Pancreas (tissue), 10 donors: Measurements from ENCODE around the gene NGDN. TPM values are rescaled to one million over a fixed set of nuclear protein-coding genes. Genes with fewer than 3 reads are reported as not detected.

Experiments
- ATAC-seq, 4 donors: fragments of 200-7000 bp; cut with Tn5 transposase; one replicate each; pipeline versions ENCODE4 v1.8.0 to v1.9.1; 2020; ENCODE audit warnings: mild to moderate bottlenecking in 4 of 4, moderate library complexity in 4 of 4
- DNase-seq, 6 donors: peaks; one replicate each; pipeline ENCODE4 v3.0.0-alpha.2; 2020
- FAIRE-seq: peaks from 2 replicates; lab custom pipeline; 2012; peaks lifted over from hg19 to GRCh38; lab: Jason Lieb, UNC
- H3K27ac ChIP-seq, 4 donors: fragments of 200-600 bp; sonication (generic); 1 replicate in 3 of 4; 2 replicates in 1 of 4; pipeline versions ENCODE4 v1.5.0 to v1.8.0; 2020
- H3K27me3 ChIP-seq, 4 donors: fragments of 200-600 bp; one replicate each; pipeline ENCODE4 v1.8.0; 2021
- H3K36me3 ChIP-seq, 3 donors: fragments of 200-600 bp; sonication (generic) in 1 of 3; one replicate each; pipeline versions ENCODE4 v1.5.0 to v1.8.0; 2020 to 2021
- H3K4me1 ChIP-seq, 3 donors: fragments of 200-600 bp; one replicate each; pipeline ENCODE4 v1.8.0; 2021
- H3K4me3 ChIP-seq, 4 donors: fragments of 200-600 bp; sonication (generic) in 2 of 4; one replicate each; pipeline versions ENCODE4 v1.5.0 to v1.8.0; 2020 to 2021
- H3K9me3 ChIP-seq, 4 donors: fragments of 200-600 bp; one replicate each; pipeline ENCODE4 v1.8.0; 2021
- CTCF ChIP-seq, 4 donors: fragments of 200-600 bp; sonication (generic) in 3 of 4; IDR thresholded peaks; one replicate each; pipeline versions ENCODE4 v1.5.0 to v1.8.0; 2021; ENCODE audit warnings: antibody characterized with exemption in 4 of 4
- WGBS, 2 donors: extraction: QIAGEN DNeasy Blood & Tissue Kit; methylation state at CpG; one replicate each; pipeline ENCODE4 v1.1.7; 2013; 5-methylcytosine and 5-hydroxymethylcytosine counted together
- intact Hi-C, 3 donors: fragments of 100-400 bp; cut with DNase I; formaldehyde crosslinking; loops; one replicate each; pipeline versions ENCODE4 v1.11.1 to v1.14.2; 2022
- polyA plus RNA-seq, 2 donors: library from polyadenylated mRNA; stranded (reverse); fragments of 200-250 nt; gene quantifications; one replicate each; pipeline ENCODE4 v1.2.3, GENCODE V29; 2013
- total RNA-seq, 6 donors: library from RNA; stranded (reverse); fragmentation: NEBNext Ultra II Directional in 4 of 6; extraction: Animal tissue kit (Norgen Biotek cat#: 25700) in 4 of 6; gene quantifications; one replicate each; pipeline versions ENCODE4 v1.2.1 to v1.2.4, GENCODE V29; 2021 to 2023
- donor health status: healthy with polysubstance abuse.
- donor health status: DM: no; HTN: no; CAD: no; lungs with moderate emphysema.
- donor health status: DM: no; HTN: no; CAD: no.
- donor health status: control.
- donor health status: control.
- donor health status: Bipolar disorder and iron deficiency.
- donor health status: DM: yes; HTN: yes; CAD: no.
- donor health status: DM: no; HTN: no; CAD: no.
- donor health status: DM: no; HTN: no; CAD: no.
- donor health status: DM: yes; HTN: yes; CAD: no.

Gene NGDN
- total and polyA plus RNA-seq, 8 donors, result 9.8 to 33.7 (median 15.5) TPM

GRCh38 chr14:23487216-23487615, 17.7 kb downstream of the NGDN start:
- intact Hi-C loops, result no loop called here
- Histone ChIP-seq H3K27me3 (no peaks in the 10 kb centered on the region), H3K4me3 (no peak overlapping the region), H3K27ac (no peak overlapping the region), H3K36me3 (no peaks in the 10 kb centered on the region), H3K9me3 (no peaks in the 10 kb centered on the region), H3K4me1 (no peaks in the 10 kb centered on the region)
- ATAC-seq, result no peak
- no peak for FAIRE-seq
- no peak for TF ChIP-seq CTCF (IDR thresholded peaks at IDR 0.05)
- DNase-seq, result no peak
- 80 to 84% methylated on average over 7 of the region's 7 CpGs for WGBS, 2 donors

DNA sequence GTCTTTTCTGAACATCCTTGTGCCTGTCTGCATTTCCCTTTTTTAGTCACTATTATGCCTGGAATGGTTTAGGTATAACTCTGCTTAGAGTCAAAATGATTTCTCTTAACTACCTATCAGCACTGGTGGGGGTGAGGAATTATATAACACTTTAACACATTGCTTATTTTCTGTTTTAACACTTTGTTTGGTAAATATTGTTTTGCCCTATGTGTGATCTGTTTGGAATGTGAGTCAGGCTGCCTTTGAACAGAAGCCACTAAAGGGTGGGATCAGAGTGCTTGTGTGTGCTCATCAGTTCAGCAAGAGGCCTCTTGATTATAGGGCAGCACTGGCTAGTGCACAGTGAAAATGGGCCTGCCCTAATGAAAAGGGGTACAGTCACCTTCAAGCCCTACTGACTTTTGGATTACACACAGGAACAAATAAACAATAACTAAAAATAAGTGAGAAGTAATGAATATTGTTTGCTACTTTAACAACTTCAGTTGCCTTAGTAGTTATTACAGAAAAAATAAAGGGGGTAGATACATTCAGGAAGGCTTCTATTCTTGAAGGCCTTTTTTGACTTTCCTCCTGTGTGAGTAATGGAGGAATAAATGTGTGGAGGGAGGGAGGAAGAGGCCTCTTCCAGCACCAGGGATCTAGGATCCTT, 23.2 kb downstream of the NGDN start:
- H3K27me3 ChIP-seq, result no peaks in the 10 kb centered on the region
- no peak for TF ChIP-seq CTCF (IDR thresholded peaks at IDR 0.05)
- FAIRE-seq, result no peak
- ATAC-seq, result no peak
- no peak overlapping the region for H3K27ac ChIP-seq
- intact Hi-C loops, result no loop called here
- no peaks in the 10 kb centered on the region for H3K4me1 ChIP-seq
- H3K36me3 ChIP-seq, result no peaks in the 10 kb centered on the region
- no peak for DNase-seq
- no peaks in the 10 kb centered on the region for H3K9me3 ChIP-seq
- no peak overlapping the region for H3K4me3 ChIP-seq

GRCh38 chr14:23494223-23494622, 24.7 kb downstream of the NGDN start:
- intact Hi-C loops, result no loop called here
- H3K27ac ChIP-seq, result no peak overlapping the region
- H3K4me3 ChIP-seq, result no peak overlapping the region
- H3K36me3 ChIP-seq, result no peaks in the 10 kb centered on the region
- no peak for FAIRE-seq
- no peak for ATAC-seq
- no peak for TF ChIP-seq CTCF (IDR thresholded peaks at IDR 0.05)
- H3K9me3 ChIP-seq, result no peaks in the 10 kb centered on the region
- 43 to 54% methylated on average over 2 of the region's 2 CpGs for WGBS, 2 donors
- no peaks in the 10 kb centered on the region for H3K27me3 ChIP-seq
- H3K4me1 ChIP-seq, result no peaks in the 10 kb centered on the region
- no peak for DNase-seq

- Histone ChIP-seq H3K4me1 (no peaks in the 10 kb centered on the region), H3K27me3 (no peaks in the 10 kb centered on the region), H3K27ac (no peak overlapping the region), H3K36me3 (no peaks in the 10 kb centered on the region), H3K9me3 (no peaks in the 10 kb centered on the region), H3K4me3 (no peak overlapping the region)
- ATAC-seq, result peak in 1 of 4 donors; percentile 28
- no peak for DNase-seq
- FAIRE-seq, result no peak
- TF ChIP-seq CTCF (IDR thresholded peaks at IDR 0.05), result no peak
- WGBS, 2 donors, result 56 to 60% methylated on average over 13 of the region's 13 CpGs
- intact Hi-C loops, result no loop called here
Measured at GRCh38 chr14:23512156-23512555, 42.7 kb downstream of the NGDN start.

DNA sequence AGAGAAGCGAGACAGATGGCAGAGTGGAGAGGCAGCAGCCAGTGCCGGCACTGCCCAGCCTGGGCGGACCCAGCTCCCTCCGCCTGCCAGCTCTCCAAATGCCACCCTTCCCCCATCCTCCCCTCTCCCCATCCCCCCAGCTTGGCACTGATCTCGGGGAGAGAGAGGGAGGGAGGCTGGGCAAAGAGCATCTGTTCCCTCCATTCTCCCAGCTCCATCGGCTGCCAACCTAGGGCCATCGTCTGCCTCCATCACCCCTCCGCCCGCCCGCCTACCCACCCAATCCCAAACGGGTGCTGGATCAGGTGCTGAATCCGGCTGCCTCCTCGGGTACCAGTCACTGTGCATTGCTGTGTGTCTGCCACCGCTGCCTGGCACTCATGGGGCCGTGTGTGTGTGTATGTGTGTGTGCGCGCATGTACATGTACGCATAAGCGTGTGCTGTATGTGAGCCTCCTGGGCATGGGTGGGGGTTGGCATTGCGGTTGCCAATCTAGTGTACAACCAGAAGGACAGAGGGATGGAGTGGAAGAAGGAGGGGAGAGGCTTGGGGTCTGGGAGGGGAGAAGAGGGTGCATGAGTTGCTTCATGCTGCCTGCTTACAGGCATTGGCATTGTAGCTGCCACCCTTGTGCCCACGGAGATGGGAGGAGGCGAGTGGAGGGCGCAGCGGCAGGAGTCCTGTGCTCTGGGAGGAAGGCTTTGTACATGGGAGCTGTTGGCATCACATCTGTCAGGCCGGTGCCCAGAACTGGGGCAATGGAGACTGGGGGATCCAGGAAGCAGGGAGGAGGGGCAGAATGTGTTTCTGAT, 43.7 kb downstream of the NGDN start:
- Histone ChIP-seq H3K9me3 (no peaks in the 10 kb centered on the region), H3K36me3 (no peaks in the 10 kb centered on the region), H3K4me3 (no peak overlapping the region), H3K4me1 (no peaks in the 10 kb centered on the region), H3K27ac (no peak overlapping the region), H3K27me3 (no peaks in the 10 kb centered on the region)
- FAIRE-seq (no peak), ATAC-seq (peak in 2 of 4 donors; percentile 69 to 76), DNase-seq (peak in 1 of 6 donors; percentile 47)
- intact Hi-C loops, result no loop called here
- 83 to 88% methylated on average over 21 to 25 of the region's 25 CpGs for WGBS, 2 donors
- no peak for TF ChIP-seq CTCF (IDR thresholded peaks at IDR 0.05)
